K562 (cell line): ENCODE measurements around the gene MED22. TPM values are rescaled to one million over a fixed set of nuclear protein-coding genes. Genes with fewer than 3 reads are reported as not detected.
A peak's percentile ranks its signal among the peaks of the same experiment; 100 is the strongest.

Experiments used
- BRCA1 ChIP-seq, 2 experiments: fragments of 450-650 bp in 1 of 2; sonication (generic) in 1 of 2; formaldehyde crosslinking in 1 of 2; IDR thresholded peaks; 2 replicates each; pipeline versions ENCODE4 v1.5.0 to v1.6.1; 2017 to 2020; ENCODE audit warnings: mild to moderate bottlenecking in 1 of 2, missing genetic modification reagents in 1 of 2
- CBX5 ChIP-seq: IDR thresholded peaks from 2 replicates; pipeline ENCODE4 v1.6.1; 2014; ENCODE audit warnings: low read depth, borderline replicate concordance
- CEBPB ChIP-seq: fragments of 450-650 bp; IDR thresholded peaks from 2 replicates; pipeline ENCODE4 v1.6.1; 2016; ENCODE audit warnings: missing genetic modification characterization, missing compliant biosample characterization
- CLOCK ChIP-seq: fragments of 250-450 bp; sonication (Bioruptor Pico); IDR thresholded peaks from 2 replicates; pipeline ENCODE4 v1.4.0; 2020; ENCODE audit warnings: mild to moderate bottlenecking, moderate library complexity, borderline replicate concordance
- CREBBP ChIP-seq: IDR thresholded peaks from one replicate; pipeline ENCODE4 v1.6.1; 2012; ENCODE audit warnings: low read depth, mild to moderate bottlenecking, control low read depth, inconsistent platforms, low read length
- GTF2E2 ChIP-seq: fragments of 200-800 bp; sonication (Bioruptor generic); IDR thresholded peaks from 2 replicates; pipeline ENCODE4 v1.6.1; 2016; ENCODE audit warnings: missing genetic modification characterization, missing compliant biosample characterization
- HCFC1 ChIP-seq: IDR thresholded peaks from 2 replicates; pipeline ENCODE4 v1.6.1; 2012; ENCODE audit warnings: low read depth, low read length, improper control_type of control experiment
- HES1 ChIP-seq: fragments of 450-650 bp; IDR thresholded peaks from 2 replicates; pipeline ENCODE4 v1.6.1; 2016; ENCODE audit warnings: low read depth, mild to moderate bottlenecking, moderate library complexity
- HMG20B ChIP-seq: fragments of 250-450 bp; sonication (Bioruptor Pico); IDR thresholded peaks from 2 replicates; pipeline ENCODE4 v1.5.0; 2021; ENCODE audit warnings: mild to moderate bottlenecking
- KLF10 ChIP-seq: fragments of 250-450 bp; sonication (Bioruptor Pico); IDR thresholded peaks from 2 replicates; pipeline ENCODE4 v1.6.1; 2021; ENCODE audit warnings: matching md5 sums
- PHTF2 ChIP-seq: fragments of 250-450 bp; sonication (Bioruptor Pico); IDR thresholded peaks from 2 replicates; pipeline ENCODE4 v1.5.0; 2021; ENCODE audit warnings: mild to moderate bottlenecking
- SIN3B ChIP-seq: fragments of 450-650 bp; IDR thresholded peaks from 2 replicates; pipeline ENCODE4 v1.6.1; 2017; ENCODE audit warnings: low read depth, mild to moderate bottlenecking, moderate library complexity
- STAG1 ChIP-seq: sonication (generic); formaldehyde crosslinking; IDR thresholded peaks from 2 replicates; pipeline ENCODE4 v1.5.0; 2020; ENCODE audit warnings: missing genetic modification reagents, borderline replicate concordance
- TGIF2 ChIP-seq: sonication (generic); formaldehyde crosslinking; IDR thresholded peaks from 2 replicates; pipeline ENCODE4 v1.8.1; 2022; ENCODE audit warnings: mild to moderate bottlenecking, missing genetic modification reagents, moderate library complexity
- TRIM25 ChIP-seq: fragments of 450-650 bp; IDR thresholded peaks from 2 replicates; pipeline ENCODE4 v1.7.0; 2016; ENCODE audit warnings: borderline replicate concordance
- UBTF ChIP-seq, 2 experiments: IDR thresholded peaks; 2 replicates each; pipeline ENCODE4 v1.6.1; 2012; ENCODE audit warnings: improper control_type of control experiment in 2 of 2, low read depth in 2 of 2, low read length in 2 of 2, borderline replicate concordance in 1 of 2
- ZNF311 ChIP-seq: fragments of 250-450 bp; sonication (Bioruptor Pico); IDR thresholded peaks from 2 replicates; pipeline ENCODE4 v1.4.0; 2020; ENCODE audit warnings: mild to moderate bottlenecking, moderate library complexity
- ZNF408 ChIP-seq: fragments of 250-450 bp; sonication (Bioruptor Pico); IDR thresholded peaks from 2 replicates; pipeline ENCODE4 v1.4.0; 2020; ENCODE audit warnings: low read depth, mild to moderate bottlenecking, moderate library complexity
- ZNF695 ChIP-seq: fragments of 450-650 bp; formaldehyde crosslinking; IDR thresholded peaks from 2 replicates; pipeline ENCODE4 v1.4.0; 2020; ENCODE audit warnings: mild to moderate bottlenecking, moderate library complexity
- ZNF75A ChIP-seq: fragments of 450-650 bp; formaldehyde crosslinking; IDR thresholded peaks from 2 replicates; pipeline ENCODE4 v1.4.0; 2020; ENCODE audit warnings: mild to moderate bottlenecking
- ZSCAN32 ChIP-seq: fragments of 450-650 bp; formaldehyde crosslinking; IDR thresholded peaks from 2 replicates; pipeline ENCODE4 v1.4.0; 2020; ENCODE audit warnings: mild to moderate bottlenecking, moderate library complexity
- polyA plus RNA-seq, 8 experiments: library from polyadenylated mRNA; depleted of rRNA in 4 of 8; stranded (reverse) in 5 of 8; unstranded in 3 of 8; fragments of >200 nt; fragmentation: Nextera tagmentation in 2 of 8; fragmentation: Illumina TruSeq in 1 of 8; extraction: Ambion mirVana in 2 of 8; extraction: Trizol in 1 of 8; gene quantifications; 2 replicates each; pipeline versions ENCODE4 v1.2.1 to v1.2.3, GENCODE V29; 2011 to 2014; ENCODE audit warnings: inconsistent platforms in 1 of 8, missing spikeins in 1 of 8
- total RNA-seq, 7 experiments: library from RNA; depleted of rRNA in 6 of 7; stranded (reverse); fragments of >200 nt in 6 of 7; fragmentation: Illumina TruSeq in 2 of 7; extraction: Trizol in 2 of 7; gene quantifications; 2 replicates each; pipeline versions ENCODE4 v1.2.1 to v1.2.3, GENCODE V29; 2011 to 2021; ENCODE audit warnings: low replicate concordance in 1 of 7

The MED22 gene
- total and polyA plus RNA-seq, 9 of the 15 experiments (the other 6 are each of a cell fraction or from before 2014, with no cell fraction given), result 0.73 to 35.6 (median 22.3) TPM

- TF ChIP-seq HES1 (no peak), CLOCK (no peak), UBTF (IDR thresholded peaks at IDR 0.05; ENCODE audit: borderline replicate concordance in 1 of 2, low read depth in 2 of 2, low read length in 2 of 2) (no peak), PHTF2 (CRISPR knock-in tag) (no peak), STAG1 (CRISPR knock-in tag) (no peak), ZNF408 (no peak), TGIF2 (CRISPR knock-in tag) (peak; percentile 54; the same call in 1 of the 2 replicates), CREBBP (no peak), HCFC1 (peak; percentile 87), CEBPB (tag) (no peak), BRCA1 (IDR thresholded peaks at IDR 0.05) (no peak), BRCA1 (CRISPR knock-in tag; IDR thresholded peaks at IDR 0.05) (no peak), ZNF75A (CRISPR knock-in tag) (no peak), GTF2E2 (tag) (peak; percentile 73; the same call in 1 of the 2 replicates), ZNF311 (CRISPR knock-in tag) (no peak), KLF10 (CRISPR knock-in tag) (no peak), TRIM25 (no peak), CBX5 (no peak), ZNF695 (CRISPR knock-in tag) (no peak), HMG20B (CRISPR knock-in tag) (no peak), SIN3B (peak; percentile 84), ZSCAN32 (0 out of 2 replicates have a peak, but pooled peaks have one; percentile 34)
Observed at GRCh38 chr9:133335924-133336811, 11.8 kb downstream of the MED22 start, which contains the start of gene SURF6 (continued).
